ENCODE data around the gene LRBA. TPM values are rescaled to one million over a fixed set of nuclear protein-coding genes. Genes with fewer than 3 reads are reported as not detected.

The LRBA gene
- total and polyA plus RNA-seq, 2 donors (not counting 1 experiment from before 2014, with no cell fraction given) = 16.4 to 36.7 TPM

DNA sequence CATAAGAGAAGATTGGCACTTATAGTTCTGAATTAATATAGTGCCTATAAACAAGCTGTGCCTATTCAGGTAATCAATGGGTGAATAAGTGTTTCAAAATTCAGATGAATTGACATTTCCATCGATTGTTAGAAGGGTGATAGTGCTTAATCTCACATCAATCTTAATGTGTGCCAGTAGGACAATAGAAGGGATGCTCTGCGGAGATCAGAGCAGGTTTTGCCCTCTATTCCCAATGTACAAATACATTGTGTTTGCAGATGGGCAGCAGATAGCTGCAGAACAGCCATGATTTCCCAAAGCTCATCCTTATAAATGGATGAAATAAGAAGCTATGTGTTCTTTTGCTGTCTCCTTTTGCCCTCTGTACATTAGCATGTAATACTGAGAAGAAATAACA is 425.9 kb downstream of the LRBA start:
- H3K36me3 ChIP-seq (ENCODE audit: control insufficient read depth, insufficient read depth, low read length) = no peaks in the 10 kb centered on the region
- TF ChIP-seq EZH2 (IDR thresholded peaks at IDR 0.05; ENCODE audit: low read length, missing control alignments) = no peak
- TF ChIP-seq, protein P1, sequence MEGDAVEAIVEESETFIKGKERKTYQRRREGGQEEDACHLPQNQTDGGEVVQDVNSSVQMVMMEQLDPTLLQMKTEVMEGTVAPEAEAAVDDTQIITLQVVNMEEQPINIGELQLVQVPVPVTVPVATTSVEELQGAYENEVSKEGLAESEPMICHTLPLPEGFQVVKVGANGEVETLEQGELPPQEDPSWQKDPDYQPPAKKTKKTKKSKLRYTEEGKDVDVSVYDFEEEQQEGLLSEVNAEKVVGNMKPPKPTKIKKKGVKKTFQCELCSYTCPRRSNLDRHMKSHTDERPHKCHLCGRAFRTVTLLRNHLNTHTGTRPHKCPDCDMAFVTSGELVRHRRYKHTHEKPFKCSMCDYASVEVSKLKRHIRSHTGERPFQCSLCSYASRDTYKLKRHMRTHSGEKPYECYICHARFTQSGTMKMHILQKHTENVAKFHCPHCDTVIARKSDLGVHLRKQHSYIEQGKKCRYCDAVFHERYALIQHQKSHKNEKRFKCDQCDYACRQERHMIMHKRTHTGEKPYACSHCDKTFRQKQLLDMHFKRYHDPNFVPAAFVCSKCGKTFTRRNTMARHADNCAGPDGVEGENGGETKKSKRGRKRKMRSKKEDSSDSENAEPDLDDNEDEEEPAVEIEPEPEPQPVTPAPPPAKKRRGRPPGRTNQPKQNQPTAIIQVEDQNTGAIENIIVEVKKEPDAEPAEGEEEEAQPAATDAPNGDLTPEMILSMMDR (conservative IDR thresholded peaks at IDR 0.05 in 1 of 2, IDR thresholded peaks at IDR 0.05 in 1 of 2; ENCODE audit: low read depth in 1 of 2, low read length in 2 of 2) = no peak
- no peaks in the 10 kb centered on the region for H3K79me2 ChIP-seq (ENCODE audit: control insufficient read depth, insufficient read depth, low read length)
- H3K9ac ChIP-seq (ENCODE audit: insufficient read depth, low read length) = no peak overlapping the region
- H3K4me3 ChIP-seq (replicated peaks in 1 of 4; ENCODE audit: control extremely low read depth in 1 of 4, insufficient read depth in 1 of 4, low read depth in 3 of 4, low read length in 4 of 4) = no peak overlapping the region
- no peaks in the 10 kb centered on the region for H3K27me3 ChIP-seq (ENCODE audit: control insufficient read depth, insufficient read depth, low read length)
- no peaks in the 10 kb centered on the region for H3K9me3 ChIP-seq (ENCODE audit: control insufficient read depth, insufficient read depth, low read depth, low read length)
- no peak overlapping the region for H3K27ac ChIP-seq (ENCODE audit: insufficient read depth, low read length)
- H3K4me2 ChIP-seq (ENCODE audit: extremely low read depth, insufficient read depth, low read length) = no peak overlapping the region
- no peak for DNase-seq (ENCODE audit: low read depth in 2 of 2)
- H3K4me1 ChIP-seq (ENCODE audit: control insufficient read depth, extremely low read depth, insufficient read depth, low read length) = no peaks in the 10 kb centered on the region
- no peak overlapping the region for H2AFZ ChIP-seq (ENCODE audit: low read length)
- no peaks in the 10 kb centered on the region for H4K20me1 ChIP-seq (ENCODE audit: control insufficient read depth, extremely low read depth, insufficient read depth, low read length)

DNA sequence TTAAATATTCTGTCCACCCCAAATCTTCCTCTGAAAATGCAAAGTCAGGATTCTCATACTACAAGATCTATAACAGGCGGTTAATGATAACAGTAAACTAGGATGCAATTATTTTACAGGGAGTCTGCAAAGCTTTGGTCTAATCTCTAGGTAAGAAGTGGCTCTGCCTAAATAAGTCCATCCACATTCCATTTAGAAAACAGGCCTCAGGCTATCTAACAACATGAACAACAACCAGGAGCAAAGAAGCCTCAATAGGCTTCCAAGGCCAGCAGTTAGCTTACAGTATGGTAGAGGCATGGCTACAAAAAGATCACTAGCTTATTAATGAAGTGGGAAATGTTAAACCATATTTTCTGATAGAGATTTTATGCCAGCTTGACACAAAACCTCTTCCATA is 426.8 kb downstream of the LRBA start:
- H3K4me1 ChIP-seq (ENCODE audit: control insufficient read depth, extremely low read depth, insufficient read depth, low read length) = no peaks in the 10 kb centered on the region
- TF ChIP-seq EZH2 (IDR thresholded peaks at IDR 0.05; ENCODE audit: low read length, missing control alignments) = no peak
- TF ChIP-seq, protein P1 (conservative IDR thresholded peaks at IDR 0.05 in 1 of 2, IDR thresholded peaks at IDR 0.05 in 1 of 2; ENCODE audit: low read depth in 1 of 2, low read length in 2 of 2) = no peak
- no peak overlapping the region for H3K27ac ChIP-seq (ENCODE audit: insufficient read depth, low read length)
- H3K79me2 ChIP-seq (ENCODE audit: control insufficient read depth, insufficient read depth, low read length) = no peaks in the 10 kb centered on the region
- no peaks in the 10 kb centered on the region for H3K36me3 ChIP-seq (ENCODE audit: control insufficient read depth, insufficient read depth, low read length)
- H4K20me1 ChIP-seq (ENCODE audit: control insufficient read depth, extremely low read depth, insufficient read depth, low read length) = no peaks in the 10 kb centered on the region
- no peak overlapping the region for H3K4me3 ChIP-seq (replicated peaks in 1 of 4; ENCODE audit: control extremely low read depth in 1 of 4, insufficient read depth in 1 of 4, low read depth in 3 of 4, low read length in 4 of 4)
- no peaks in the 10 kb centered on the region for H3K27me3 ChIP-seq (ENCODE audit: control insufficient read depth, insufficient read depth, low read length)
- no peaks in the 10 kb centered on the region for H3K9me3 ChIP-seq (ENCODE audit: control insufficient read depth, insufficient read depth, low read depth, low read length)
- no peak overlapping the region for H3K4me2 ChIP-seq (ENCODE audit: extremely low read depth, insufficient read depth, low read length)
- H2AFZ ChIP-seq (ENCODE audit: low read length) = no peak overlapping the region
- DNase-seq (ENCODE audit: low read depth in 2 of 2) = no peak
- H3K9ac ChIP-seq (ENCODE audit: insufficient read depth, low read length) = no peak overlapping the region

DNA sequence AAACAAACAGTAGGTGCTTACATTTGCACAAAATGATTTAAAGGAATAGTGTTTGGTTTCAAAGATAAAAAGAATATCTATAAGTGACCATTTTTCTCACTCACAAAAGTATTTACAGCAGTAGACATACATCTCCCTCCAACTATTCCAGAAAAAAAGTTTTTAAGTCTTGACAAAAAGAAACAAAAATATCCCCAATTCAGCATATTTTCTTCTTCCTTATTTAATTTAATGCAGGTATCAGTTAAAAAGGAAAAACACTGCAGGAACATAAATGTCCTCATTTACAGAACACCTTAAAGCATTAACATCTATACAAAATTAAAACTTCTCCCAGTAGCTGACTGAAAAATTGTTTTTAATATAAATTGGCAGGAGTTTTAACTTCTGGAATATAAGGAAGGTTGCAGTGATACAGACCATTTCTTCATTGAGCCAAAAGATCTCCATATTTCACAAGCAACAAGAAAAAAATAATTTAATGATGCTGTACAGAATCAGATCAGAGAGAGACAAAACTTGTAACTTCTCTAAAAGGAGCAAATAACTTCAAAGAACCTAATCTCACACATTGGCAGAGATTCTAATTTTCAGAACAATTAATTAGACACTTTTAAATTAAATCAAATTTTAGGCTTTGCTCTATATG is 428.8 kb downstream of the LRBA start:
- Histone ChIP-seq H3K27me3 (ENCODE audit: control insufficient read depth, insufficient read depth, low read length) (no peaks in the 10 kb centered on the region), H3K4me1 (ENCODE audit: control insufficient read depth, extremely low read depth, insufficient read depth, low read length) (no peaks in the 10 kb centered on the region), H3K27ac (ENCODE audit: insufficient read depth, low read length) (no peak overlapping the region), H3K4me3 (replicated peaks in 1 of 4; ENCODE audit: control extremely low read depth in 1 of 4, insufficient read depth in 1 of 4, low read depth in 3 of 4, low read length in 4 of 4) (peak overlapping the region in 1 of 4 experiments; percentile 82), H3K9me3 (ENCODE audit: control insufficient read depth, insufficient read depth, low read depth, low read length) (no peaks in the 10 kb centered on the region), H3K79me2 (ENCODE audit: control insufficient read depth, insufficient read depth, low read length) (no peaks in the 10 kb centered on the region), H3K9ac (ENCODE audit: insufficient read depth, low read length) (no peak overlapping the region), H4K20me1 (ENCODE audit: control insufficient read depth, extremely low read depth, insufficient read depth, low read length) (no peaks in the 10 kb centered on the region), H2AFZ (ENCODE audit: low read length) (no peak overlapping the region), H3K36me3 (ENCODE audit: control insufficient read depth, insufficient read depth, low read length) (no peaks in the 10 kb centered on the region), H3K4me2 (ENCODE audit: extremely low read depth, insufficient read depth, low read length) (no peak overlapping the region)
- DNase-seq (ENCODE audit: low read depth in 2 of 2) = no peak
- TF ChIP-seq EZH2 (IDR thresholded peaks at IDR 0.05; ENCODE audit: low read length, missing control alignments) = no peak
- TF ChIP-seq, protein P1 (conservative IDR thresholded peaks at IDR 0.05 in 1 of 2, IDR thresholded peaks at IDR 0.05 in 1 of 2; ENCODE audit: low read depth in 1 of 2, low read length in 2 of 2) = no peak

Data from fibroblast of lung (primary cell).